H1 (cell line): ENCODE measurements around the gene MRGPRX4. TPM values are rescaled to one million over a fixed set of nuclear protein-coding genes. Genes with fewer than 3 reads are reported as not detected.
A peak's percentile ranks its signal among the peaks of the same experiment; 100 is the strongest.
"Not testable (repeated sequence)": the region's sequence is repeated elsewhere in the genome, so short reads cannot be mapped to it uniquely, and the experiment has no call there.

Experiments used
- CTCF ChIA-PET: fragments of 300-600 bp; sonication (Branson Sonifier 250); formaldehyde crosslinking; loops from one replicate; lab custom pipeline; 2021; ENCODE audit not compliant: partially characterized antibody; lab: Charles Lee
- POLR2A ChIA-PET: fragments of 300-600 bp; sonication (Branson Sonifier 250); formaldehyde crosslinking; loops from one replicate; lab custom pipeline; 2021; ENCODE audit warnings: inconsistent platforms; ENCODE audit not compliant: partially characterized antibody; lab: Charles Lee
- DNase-seq, 2 experiments: peaks; one replicate each; pipeline versions ENCODE4 v3.0.0 to v3.0.0-alpha.2; 2010 to 2022; ENCODE audit warnings: low spot score in 2 of 2, low read depth in 1 of 2, mixed read lengths in 1 of 2
- FAIRE-seq: peaks from 2 replicates; lab custom pipeline; 2011; peaks lifted over from hg19 to GRCh38; lab: Jason Lieb, UNC
- H2AFZ ChIP-seq: 2 replicates; pipeline ENCODE4 v1.8.1; 2012; ENCODE audit warnings: low read length, inconsistent platforms
- H2AK5ac ChIP-seq: 2 replicates; pipeline ENCODE4 v1.6.1; 2013; ENCODE audit warnings: low read depth, low read length
- H2BK120ac ChIP-seq: replicated peaks from 2 replicates; pipeline ENCODE3; 2013; ENCODE audit warnings: low read depth, low read length, inconsistent platforms
- H2BK12ac ChIP-seq: 2 replicates; pipeline ENCODE4 v1.6.1; 2013; ENCODE audit warnings: low read depth, low read length
- H2BK15ac ChIP-seq: 2 replicates; pipeline ENCODE4 v1.6.1; 2013; ENCODE audit warnings: low read length
- H2BK20ac ChIP-seq: 2 replicates; pipeline ENCODE4 v1.6.1; 2013; ENCODE audit warnings: low read length
- H2BK5ac ChIP-seq: 2 replicates; pipeline ENCODE4 v1.6.1; 2013; ENCODE audit warnings: low read depth, low read length
- H3K14ac ChIP-seq: 2 replicates; pipeline ENCODE4 v1.6.1; 2013; ENCODE audit warnings: inconsistent platforms; ENCODE audit not compliant: insufficient read length
- H3K18ac ChIP-seq: 2 replicates; pipeline ENCODE4 v1.6.1; 2013; ENCODE audit warnings: low read length; ENCODE audit errors: extremely low read depth
- H3K23ac ChIP-seq: 2 replicates; pipeline ENCODE4 v1.6.1; 2013; ENCODE audit warnings: inconsistent platforms; ENCODE audit not compliant: insufficient read length
- H3K23me2 ChIP-seq: 2 replicates; pipeline ENCODE4 v1.6.1; 2013; ENCODE audit warnings: low read depth, low read length
- H3K27ac ChIP-seq: 2 replicates; pipeline ENCODE4 v1.6.1; 2011; ENCODE audit warnings: low read depth, low read length, inconsistent platforms
- H3K27me3 ChIP-seq, 4 experiments: replicated peaks in 1 of 4; 1 replicate in 1 of 4; 2 replicates in 3 of 4; pipeline versions ENCODE4 v1.6.1 to v1.8.1; 2011 to 2013; ENCODE audit warnings: low read length in 3 of 4, mild to moderate bottlenecking in 3 of 4, inconsistent platforms in 2 of 4, mixed read lengths in 2 of 4, moderate library complexity in 1 of 4; ENCODE audit not compliant: control insufficient read depth in 3 of 4, insufficient read depth in 3 of 4; ENCODE audit errors: extremely low read depth in 1 of 4
- H3K36me3 ChIP-seq, 4 experiments: 2 replicates each; pipeline versions ENCODE4 v1.6.1 to v1.8.1; 2011 to 2013; ENCODE audit warnings: mild to moderate bottlenecking in 4 of 4, low read length in 3 of 4, moderate library complexity in 2 of 4, control low read depth in 1 of 4, inconsistent platforms in 1 of 4; ENCODE audit not compliant: insufficient read depth in 4 of 4, control insufficient read depth in 2 of 4
- H3K4ac ChIP-seq: replicated peaks from 2 replicates; pipeline ENCODE3; 2013; ENCODE audit warnings: low read length, low read depth, mixed read lengths, inconsistent platforms; ENCODE audit not compliant: insufficient read length
- H3K4me1 ChIP-seq, 4 experiments: replicated peaks in 1 of 4; 1 replicate in 1 of 4; 2 replicates in 3 of 4; pipeline versions ENCODE4 v1.6.1 to v1.8.1; 2011 to 2013; ENCODE audit warnings: low read length in 3 of 4, inconsistent platforms in 2 of 4, mixed read lengths in 1 of 4; ENCODE audit not compliant: insufficient read depth in 4 of 4, control insufficient read depth in 3 of 4
- H3K4me2 ChIP-seq, 2 experiments: 2 replicates each; pipeline versions ENCODE4 v1.6.1 to v1.8.1; 2011 to 2013; ENCODE audit warnings: low read depth in 2 of 2, low read length in 2 of 2, control low read depth in 1 of 2, inconsistent platforms in 1 of 2, mild to moderate bottlenecking in 1 of 2; ENCODE audit not compliant: insufficient read depth in 1 of 2
- H3K4me3 ChIP-seq, 4 experiments: fragments of 200-600, 300-600 bp in 1 of 4; sonication (generic), shearing (Covaris generic), sonication (Bioruptor Twin) in 1 of 4; 2 replicates each; pipeline versions ENCODE4 v1.5.1 to v1.8.1; 2011 to 2016; ENCODE audit warnings: low read length in 4 of 4, low read depth in 3 of 4, control low read depth in 2 of 4, inconsistent platforms in 2 of 4, mild to moderate bottlenecking in 2 of 4, mixed read lengths in 1 of 4, moderate library complexity in 1 of 4; ENCODE audit not compliant: insufficient read depth in 2 of 4; ENCODE audit errors: extremely low read depth in 1 of 4
- H3K56ac ChIP-seq: replicated peaks from 2 replicates; pipeline ENCODE3; 2013; ENCODE audit warnings: low read depth, mild to moderate bottlenecking, mixed read lengths, low read length, inconsistent platforms; ENCODE audit not compliant: insufficient read length
- H3K79me1 ChIP-seq: 2 replicates; pipeline ENCODE4 v1.6.1; 2013; ENCODE audit warnings: low read depth, low read length, control low read depth
- H3K79me2 ChIP-seq, 2 experiments: 2 replicates each; pipeline versions ENCODE4 v1.6.1 to v1.8.1; 2012 to 2013; ENCODE audit warnings: low read length in 2 of 2, mild to moderate bottlenecking in 2 of 2, inconsistent platforms in 1 of 2; ENCODE audit not compliant: insufficient read depth in 2 of 2, control insufficient read depth in 1 of 2
- H3K9ac ChIP-seq, 4 experiments: replicated peaks in 1 of 4; 1 replicate in 1 of 4; 2 replicates in 3 of 4; pipeline versions ENCODE4 v1.6.1 to v1.8.1; 2011 to 2013; ENCODE audit warnings: low read depth in 3 of 4, low read length in 3 of 4, control low read depth in 2 of 4, mild to moderate bottlenecking in 2 of 4, moderate library complexity in 2 of 4, inconsistent platforms in 1 of 4; ENCODE audit errors: extremely low read depth in 1 of 4
- H3K9me3 ChIP-seq, 2 experiments: 2 replicates each; pipeline versions ENCODE4 v1.6.1 to v1.8.1; 2012 to 2013; ENCODE audit warnings: mild to moderate bottlenecking in 2 of 2, moderate library complexity in 2 of 2, control low read depth in 1 of 2, inconsistent platforms in 1 of 2, low read depth in 1 of 2, low read length in 1 of 2, mixed read lengths in 1 of 2; ENCODE audit not compliant: insufficient read depth in 2 of 2
- H4K20me1 ChIP-seq, 2 experiments: replicated peaks in 1 of 2; 2 replicates each; pipeline versions ENCODE3 to v1.8.1; 2011 to 2013; ENCODE audit warnings: inconsistent platforms in 2 of 2, low read length in 2 of 2, mild to moderate bottlenecking in 1 of 2; ENCODE audit not compliant: insufficient read depth in 2 of 2, control insufficient read depth in 1 of 2
- H4K5ac ChIP-seq: 2 replicates; pipeline ENCODE4 v1.6.1; 2013; ENCODE audit warnings: low read length, low read depth, mixed read lengths, inconsistent platforms; ENCODE audit not compliant: insufficient read length
- H4K8ac ChIP-seq: 2 replicates; pipeline ENCODE4 v1.8.0; 2013; ENCODE audit warnings: mild to moderate bottlenecking, moderate library complexity, low read length, inconsistent platforms; ENCODE audit not compliant: insufficient read depth; ENCODE audit errors: extremely low read depth
- H4K91ac ChIP-seq: replicated peaks from 2 replicates; pipeline ENCODE3; 2013; ENCODE audit warnings: low read length, mixed read lengths, inconsistent platforms; ENCODE audit not compliant: insufficient read length
- WGBS, 2 experiments: shearing (Covaris generic) in 1 of 2; methylation state at CpG; one replicate each; pipeline versions ENCODE4 v1.1.6 to v1.1.7; 2013 to 2015; ENCODE audit warnings: low lambda C conversion rate in 2 of 2, mixed read lengths in 2 of 2, inconsistent platforms in 1 of 2, low coverage in 1 of 2, missing lambda C conversion rate in 1 of 2; ENCODE audit not compliant: insufficient replicate concordance in 2 of 2, insufficient coverage in 1 of 2, insufficient read length in 1 of 2; ENCODE audit errors: extremely low coverage in 1 of 2, missing lambda C conversion rate in 1 of 2; 5-methylcytosine and 5-hydroxymethylcytosine counted together
- polyA plus RNA-seq, 7 experiments: library from polyadenylated mRNA; depleted of rRNA in 3 of 7; stranded (reverse) in 5 of 7; unstranded in 2 of 7; fragments of >200 nt in 5 of 7; fragments of 200-250 nt in 2 of 7; gene quantifications; 1 replicate in 5 of 7; 2 replicates in 1 of 7; 4 replicates in 1 of 7; pipeline versions ENCODE4 v1.2.1 to v1.2.3, GENCODE V29; 2011 to 2013; ENCODE audit warnings: missing spikeins in 2 of 7, mixed read lengths in 2 of 7
- total RNA-seq: library from RNA; stranded (reverse); fragmentation: NEBNext Ultra II Directional; extraction: Animal tissue kit (Norgen Biotek cat#: 25700); gene quantifications from 2 replicates; pipeline ENCODE4 v1.2.1, GENCODE V29; 2021

MRGPRX4 gene
- total and polyA plus RNA-seq, 2 of the 8 experiments (the other 6 are each of a cell fraction or from before 2014, with no cell fraction given): not detected

- H4K5ac ChIP-seq, H2BK5ac ChIP-seq, H2BK120ac ChIP-seq, H3K14ac ChIP-seq, H3K4me2 ChIP-seq, H3K79me1 ChIP-seq, H2BK15ac ChIP-seq, H3K23ac ChIP-seq, H3K9me3 ChIP-seq, H3K79me2 ChIP-seq, H3K18ac ChIP-seq, H3K36me3 ChIP-seq, H4K20me1 ChIP-seq, FAIRE-seq, DNase-seq, POLR2A ChIA-PET, H4K8ac ChIP-seq, H3K27ac ChIP-seq, H4K91ac ChIP-seq, H3K4me1 ChIP-seq, H2BK12ac ChIP-seq, H3K56ac ChIP-seq, H3K4ac ChIP-seq, H2BK20ac ChIP-seq, H2AK5ac ChIP-seq, H3K23me2 ChIP-seq, H3K4me3 ChIP-seq, H3K9ac ChIP-seq, H3K27me3 ChIP-seq: not testable (repeated sequence)
- 95% methylated on average over 33 of the region's 34 CpGs; no CpG with 5 or more reads in 1 of the 2 experiments for WGBS, 2 experiments
- CTCF ChIA-PET: interaction anchor here (1.1 to 2.9 kb wide), 5 partner anchors 14 to 220 kb away, joined by 3 to 12 read pairs (median 3); no protein-coding TSS in a partner anchor
- 0 out of 2 replicates have a peak overlapping the region, but pooled peaks have one; percentile 44 for H2AFZ ChIP-seq
Measured at GRCh38 chr11:18189476-18190245, 17.0 kb downstream of the MRGPRX4 start.
